ENCODE measurements around the gene PLPPR1.

GRCh38 chr9:100992632-100993031, 35.9 kb upstream of the PLPPR1 start:
- TF ChIP-seq CTCF (IDR thresholded peaks at IDR 0.05): no peak
- TF ChIP-seq POLR2AphosphoS5 (IDR thresholded peaks at IDR 0.05; ENCODE audit: low read depth, low read length): no peak
- no peak for TF ChIP-seq TCF7L2 (IDR thresholded peaks at IDR 0.05; ENCODE audit: low read depth, low read length)
- no peak for TF ChIP-seq REST (IDR thresholded peaks at IDR 0.05; ENCODE audit: insufficient read depth in 1 of 2, low read depth in 2 of 2, low read length in 1 of 2)

Data from Panc1 (cell line).